HG03139 (cell line): Measurements from ENCODE around the gene UHMK1.

ENCODE experiments used
- ATAC-seq: cut with Tn5 transposase; IDR thresholded peaks from one replicate; pipeline ENCODE4 v1.9.1; 2021; ENCODE audit not compliant: unreplicated experiment

The UHMK1 gene

GRCh38 chr1:162502928-162503327, 5.3 kb downstream of the UHMK1 start:
- ATAC-seq: no peak

GRCh38 chr1:162527314-162527713, 29.7 kb downstream of the UHMK1 start:
- ATAC-seq: no peak

- ATAC-seq: peak; percentile 92
Measured at GRCh38 chr1:162530307-162530987, 32.8 kb downstream of the UHMK1 start.

GRCh38 chr1:162530988-162531319, 33.3 kb downstream of the UHMK1 start:
- ATAC-seq: no peak

GRCh38 chr1:162535501-162535900, 37.9 kb downstream of the UHMK1 start:
- ATAC-seq: no peak

- no peak for ATAC-seq
Measured at GRCh38 chr1:162536511-162536910, 38.9 kb downstream of the UHMK1 start.

- ATAC-seq: no peak
Measured at GRCh38 chr1:162537216-162537615, 39.6 kb downstream of the UHMK1 start.

GRCh38 chr1:162538815-162539431, 41.3 kb downstream of the UHMK1 start:
- no peak for ATAC-seq

GRCh38 chr1:162541619-162542141, 44.1 kb downstream of the UHMK1 start:
- no peak for ATAC-seq

- ATAC-seq: no peak
Measured at GRCh38 chr1:162543228-162543627, 45.6 kb downstream of the UHMK1 start.

- ATAC-seq: no peak
Measured at GRCh38 chr1:162548170-162548569, 50.6 kb downstream of the UHMK1 start.

- ATAC-seq: no peak
Measured at GRCh38 chr1:162549001-162549400, 51.4 kb downstream of the UHMK1 start.

GRCh38 chr1:162550925-162551324, 53.3 kb downstream of the UHMK1 start:
- no peak for ATAC-seq

- no peak for ATAC-seq
Measured at GRCh38 chr1:162551969-162552683, 54.5 kb downstream of the UHMK1 start.

GRCh38 chr1:162552684-162553252, 55.1 kb downstream of the UHMK1 start:
- ATAC-seq: no peak

- ATAC-seq: no peak
Measured at GRCh38 chr1:162554258-162554657, 56.6 kb downstream of the UHMK1 start.

GRCh38 chr1:162557536-162557935, 59.9 kb downstream of the UHMK1 start:
- no peak for ATAC-seq

- ATAC-seq: no peak
Measured at GRCh38 chr1:162560303-162561036, 62.9 kb downstream of the UHMK1 start.

- ATAC-seq: peak; percentile 93
Measured at GRCh38 chr1:162561037-162561615, 63.5 kb downstream of the UHMK1 start.

GRCh38 chr1:162561616-162562469, 64.2 kb downstream of the UHMK1 start, which contains the start of gene UAP1:
UAP1 (plus strand) TSS chr1:162561722; CDS start chr1:162566069, 4,347 bp downstream.
- peak; percentile 23 for ATAC-seq
